Neuronal stem cell (in vitro differentiated cells): ENCODE data around the gene BMAL1.
A peak's percentile ranks its signal among the peaks of the same experiment; 100 is the strongest.

Experiments used
- DNase-seq: peaks from one replicate; pipeline ENCODE4 v3.0.0-alpha.2; 2013; ENCODE audit warnings: low spot score
- H2AFZ ChIP-seq: one replicate; pipeline ENCODE4 v1.6.1; 2013; ENCODE audit warnings: mild to moderate bottlenecking, low read length, inconsistent platforms
- H2AK5ac ChIP-seq: 2 replicates; pipeline ENCODE4 v1.6.1; 2013; ENCODE audit warnings: low read depth, mild to moderate bottlenecking, inconsistent platforms, low read length, moderate library complexity, mixed read lengths
- H2BK120ac ChIP-seq: 2 replicates; pipeline ENCODE4 v1.6.1; 2013; ENCODE audit warnings: low read depth, mild to moderate bottlenecking, inconsistent platforms, low read length, moderate library complexity, mixed read lengths
- H2BK12ac ChIP-seq: one replicate; pipeline ENCODE4 v1.6.1; 2013; ENCODE audit warnings: low read length, inconsistent platforms
- H2BK15ac ChIP-seq: 2 replicates; pipeline ENCODE4 v1.6.1; 2013; ENCODE audit warnings: mild to moderate bottlenecking, low read length, inconsistent platforms, mixed read lengths
- H2BK5ac ChIP-seq: one replicate; pipeline ENCODE4 v1.6.1; 2013; ENCODE audit warnings: inconsistent platforms, mild to moderate bottlenecking, low read length, moderate library complexity
- H3K14ac ChIP-seq: one replicate; pipeline ENCODE4 v1.6.1; 2013; ENCODE audit warnings: low read length, inconsistent platforms
- H3K18ac ChIP-seq: 2 replicates; pipeline ENCODE4 v1.6.1; 2013; ENCODE audit warnings: low read length, inconsistent platforms
- H3K23ac ChIP-seq: 2 replicates; pipeline ENCODE4 v1.6.1; 2013; ENCODE audit warnings: low read depth, mild to moderate bottlenecking, mixed read lengths, low read length, inconsistent platforms; ENCODE audit not compliant: poor library complexity
- H3K27ac ChIP-seq: replicated peaks from 3 replicates; pipeline ENCODE4 v1.5.1; 2013; ENCODE audit warnings: low read length, inconsistent platforms
- H3K27me3 ChIP-seq, 3 experiments: 2 replicates each; pipeline ENCODE4 v1.6.1; 2013; ENCODE audit warnings: low read length in 3 of 3, mild to moderate bottlenecking in 2 of 3, inconsistent platforms in 1 of 3, low read depth in 1 of 3, mixed read lengths in 1 of 3, moderate library complexity in 1 of 3; ENCODE audit not compliant: control insufficient read depth in 3 of 3, insufficient read depth in 3 of 3
- H3K36me3 ChIP-seq, 2 donors: replicated peaks in 1 of 2; 2 replicates each; pipeline ENCODE4 v1.6.1; 2013; ENCODE audit warnings: low read length in 2 of 2; ENCODE audit not compliant: control insufficient read depth in 2 of 2, insufficient read depth in 2 of 2
- H3K4ac ChIP-seq: 2 replicates; pipeline ENCODE4 v1.6.1; 2013; ENCODE audit warnings: inconsistent platforms, mild to moderate bottlenecking, low read length, moderate library complexity
- H3K4me1 ChIP-seq, 2 donors: 1 replicate in 1 of 2; 2 replicates in 1 of 2; pipeline ENCODE4 v1.6.1; 2013; ENCODE audit warnings: low read length in 2 of 2, low read depth in 1 of 2; ENCODE audit not compliant: control insufficient read depth in 2 of 2, insufficient read depth in 1 of 2
- H3K4me2 ChIP-seq: one replicate; pipeline ENCODE4 v1.6.1; 2013; ENCODE audit warnings: mild to moderate bottlenecking, low read length, inconsistent platforms; ENCODE audit not compliant: insufficient read depth, poor library complexity, severe bottlenecking
- H3K4me3 ChIP-seq, 2 donors: 2 replicates each; pipeline ENCODE4 v1.5.1; 2013; ENCODE audit warnings: low read length in 2 of 2, mild to moderate bottlenecking in 2 of 2, inconsistent platforms in 1 of 2, moderate library complexity in 1 of 2
- H3K79me1 ChIP-seq: one replicate; pipeline ENCODE4 v1.6.1; 2013; ENCODE audit warnings: low read depth, mild to moderate bottlenecking, inconsistent platforms, low read length, moderate library complexity
- H3K9ac ChIP-seq: one replicate; pipeline ENCODE4 v1.6.1; 2013; ENCODE audit warnings: mild to moderate bottlenecking, low read depth, low read length, inconsistent platforms; ENCODE audit not compliant: poor library complexity
- H3K9me3 ChIP-seq, 2 donors: replicated peaks in 1 of 2; 2 replicates each; pipeline versions ENCODE3 to v1.6.1; 2013; ENCODE audit warnings: low read length in 2 of 2, mild to moderate bottlenecking in 2 of 2, inconsistent platforms in 1 of 2, low read depth in 1 of 2, mixed read lengths in 1 of 2, moderate library complexity in 1 of 2; ENCODE audit not compliant: control insufficient read depth in 2 of 2, insufficient read depth in 1 of 2
- H4K8ac ChIP-seq: one replicate; pipeline ENCODE4 v1.6.1; 2013; ENCODE audit warnings: low read depth, mild to moderate bottlenecking, inconsistent platforms, low read length, moderate library complexity
- H4K91ac ChIP-seq: one replicate; pipeline ENCODE4 v1.6.1; 2013; ENCODE audit warnings: low read length, low read depth, mild to moderate bottlenecking, inconsistent platforms; ENCODE audit not compliant: poor library complexity
- WGBS, 2 donors: extraction: QIAGEN DNeasy Blood & Tissue Kit; methylation state at CpG; one replicate each; pipeline ENCODE4 v1.1.7; 2013; ENCODE audit warnings: missing lambda C conversion rate in 2 of 2, mixed read lengths in 1 of 2; ENCODE audit not compliant: insufficient read length in 2 of 2, insufficient replicate concordance in 1 of 2; ENCODE audit errors: extremely low coverage in 2 of 2; 5-methylcytosine and 5-hydroxymethylcytosine counted together

The BMAL1 gene

GRCh38 chr11:13354335-13354734 lies 76.7 kb downstream of the BMAL1 start:
- Histone ChIP-seq H3K79me1 (no peaks in the 10 kb centered on the region), H2AFZ (no peak overlapping the region), H3K9ac (no peak overlapping the region), H2AK5ac (no peak overlapping the region), H2BK15ac (no peak overlapping the region), H2BK12ac (no peak overlapping the region), H3K4me2 (no peak overlapping the region), H3K4ac (no peak overlapping the region), H3K18ac (no peak overlapping the region), H3K27me3 (no peaks in the 10 kb centered on the region), H4K8ac (no peak overlapping the region), H3K27ac (no peak overlapping the region), H4K91ac (no peak overlapping the region), H3K4me1 (peaks cover 0 to 3% of the 10 kb centered on the region in 2 donors), H3K23ac (no peak overlapping the region), H2BK120ac (peak overlapping the region; percentile 39), H3K9me3 (no peaks in the 10 kb centered on the region), H3K36me3 (peaks cover 0 to 2% of the 10 kb centered on the region in 2 donors), H2BK5ac (no peak overlapping the region), H3K4me3 (no peak overlapping the region), H3K14ac (no peak overlapping the region)
- no CpG with 5 or more reads among the region's 6 CpGs for WGBS, 2 donors
- DNase-seq: no peak

GRCh38 chr11:13355191-13355590 lies 77.6 kb downstream of the BMAL1 start:
- Histone ChIP-seq H2BK12ac (no peak overlapping the region), H3K4me3 (no peak overlapping the region), H2BK15ac (no peak overlapping the region), H3K36me3 (peaks cover 0 to 2% of the 10 kb centered on the region in 2 donors), H3K9me3 (no peaks in the 10 kb centered on the region), H2BK5ac (no peak overlapping the region), H3K27ac (no peak overlapping the region), H3K27me3 (no peaks in the 10 kb centered on the region), H4K8ac (no peak overlapping the region), H2BK120ac (no peak overlapping the region), H3K4me2 (no peak overlapping the region), H2AK5ac (peak overlapping the region; percentile 16), H2AFZ (no peak overlapping the region), H3K9ac (no peak overlapping the region), H3K4me1 (peaks cover 3 to 6% of the 10 kb centered on the region in 2 donors), H3K4ac (no peak overlapping the region), H3K14ac (no peak overlapping the region), H3K18ac (no peak overlapping the region), H4K91ac (no peak overlapping the region), H3K23ac (no peak overlapping the region), H3K79me1 (no peaks in the 10 kb centered on the region)
- DNase-seq: no peak
- WGBS, 2 donors: no CpG with 5 or more reads among the region's 4 CpGs

- Histone ChIP-seq H2BK15ac (no peak overlapping the region), H3K4me1 (peaks cover 3 to 6% of the 10 kb centered on the region in 2 donors), H3K79me1 (no peaks in the 10 kb centered on the region), H2BK12ac (no peak overlapping the region), H3K9me3 (no peaks in the 10 kb centered on the region), H2BK5ac (no peak overlapping the region), H3K4me3 (no peak overlapping the region), H2AK5ac (peak overlapping the region; percentile 72), H2BK120ac (no peak overlapping the region), H4K91ac (no peak overlapping the region), H3K4ac (no peak overlapping the region), H3K4me2 (no peak overlapping the region), H3K27ac (no peak overlapping the region), H3K36me3 (peaks cover 0 to 7% of the 10 kb centered on the region in 2 donors), H3K27me3 (no peaks in the 10 kb centered on the region), H2AFZ (no peak overlapping the region), H3K23ac (no peak overlapping the region), H3K18ac (peak overlapping the region; percentile 13), H3K14ac (peak overlapping the region; percentile 41), H4K8ac (no peak overlapping the region), H3K9ac (no peak overlapping the region)
- no CpG with 5 or more reads among the region's 9 CpGs for WGBS, 2 donors
- DNase-seq: no peak
Measured at GRCh38 chr11:13357232-13357631, 79.6 kb downstream of the BMAL1 start.

- Histone ChIP-seq H3K4me3 (no peak overlapping the region), H4K8ac (no peak overlapping the region), H3K9ac (no peak overlapping the region), H4K91ac (no peak overlapping the region), H3K4me2 (no peak overlapping the region), H3K18ac (no peak overlapping the region), H2AK5ac (no peak overlapping the region), H3K36me3 (peaks cover 0 to 7% of the 10 kb centered on the region in 2 donors), H3K9me3 (no peaks in the 10 kb centered on the region), H3K27ac (no peak overlapping the region), H3K79me1 (no peaks in the 10 kb centered on the region), H3K4me1 (peaks cover 3 to 6% of the 10 kb centered on the region in 2 donors), H2BK5ac (no peak overlapping the region), H2AFZ (no peak overlapping the region), H3K27me3 (no peaks in the 10 kb centered on the region), H3K4ac (no peak overlapping the region), H3K23ac (no peak overlapping the region), H2BK12ac (no peak overlapping the region), H3K14ac (no peak overlapping the region), H2BK120ac (no peak overlapping the region), H2BK15ac (no peak overlapping the region)
- WGBS, 2 donors: no CpG with 5 or more reads among the region's 6 CpGs
- DNase-seq: no peak
Measured at GRCh38 chr11:13358596-13359270, 81.1 kb downstream of the BMAL1 start.
